ENCODE measurements around the gene RAB7A. TPM values are rescaled to one million over a fixed set of nuclear protein-coding genes. Genes with fewer than 3 reads are reported as not detected.

The RAB7A gene
- total and polyA plus RNA-seq, 2 experiments from 2014 or later, result 71.3 to 255 TPM

GRCh38 chr3:128702391-128702790, 23.6 kb upstream of the RAB7A start:
- Histone ChIP-seq H2AFZ (no peak overlapping the region), H3K9ac (no peak overlapping the region), H3K9me3 (ENCODE audit: low read depth) (no peaks in the 10 kb centered on the region), H3K27me3 (replicated peaks; ENCODE audit: insufficient read depth) (no peaks in the 10 kb centered on the region; the same call in 1 of the 2 replicates), H3F3A (ENCODE audit: insufficient read depth) (no peaks in the 10 kb centered on the region), H3K9me2 (ENCODE audit: insufficient read depth) (no peaks in the 10 kb centered on the region), H3K4me2 (ENCODE audit: unreplicated experiment) (no peak overlapping the region), H3K27ac (no peak overlapping the region), H3K4me3 (no peak overlapping the region), H3K79me2 (ENCODE audit: insufficient read depth) (no peaks in the 10 kb centered on the region), H3K4me1 (ENCODE audit: insufficient read depth) (no peaks in the 10 kb centered on the region), H3K36me3 (ENCODE audit: low read depth) (no peaks in the 10 kb centered on the region), H4K20me1 (ENCODE audit: insufficient read depth) (no peaks in the 10 kb centered on the region)
- in situ Hi-C loops (cut with MboI), result no loop called here
- WGBS, 2 experiments (ENCODE audit: low coverage in 1 of 2, low lambda C conversion rate in 2 of 2, missing lambda C conversion rate in 2 of 2), result 48 to 60% methylated on average over 3 of the region's 3 CpGs
- DNase-seq, result peak; percentile 26
- TF ChIP-seq EZH2phosphoT487 (IDR thresholded peaks at IDR 0.05; ENCODE audit: insufficient read depth, low read depth) (no peak), EZH2 (IDR thresholded peaks at IDR 0.05; ENCODE audit: insufficient read depth, poor library complexity, severe bottlenecking) (no peak)

DNA sequence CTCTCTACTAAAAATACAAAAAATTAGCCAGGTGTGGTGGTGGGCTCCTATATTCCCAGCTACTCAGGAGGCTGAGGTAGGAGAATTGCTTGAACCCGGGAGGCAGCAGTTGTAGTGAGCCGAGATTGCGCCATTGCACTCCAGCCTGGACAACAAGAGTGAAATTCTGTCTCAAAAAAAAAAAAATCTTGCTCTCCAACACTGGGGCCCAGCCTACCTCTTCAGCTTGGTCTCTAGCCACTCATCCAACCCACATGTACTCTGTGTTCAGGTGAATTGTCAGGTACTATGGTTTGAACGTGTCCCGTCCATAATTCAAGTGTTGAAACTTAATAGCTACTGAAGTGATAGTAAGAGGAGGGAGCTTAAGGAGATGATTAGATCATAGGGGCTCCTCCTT, 22.4 kb upstream of the RAB7A start:
- no peaks in the 10 kb centered on the region for H4K20me1 ChIP-seq (ENCODE audit: insufficient read depth)
- H3K9me3 ChIP-seq (ENCODE audit: low read depth), result no peaks in the 10 kb centered on the region
- no peak overlapping the region for H3K9ac ChIP-seq
- no peaks in the 10 kb centered on the region for H3F3A ChIP-seq (ENCODE audit: insufficient read depth)
- no peaks in the 10 kb centered on the region for H3K79me2 ChIP-seq (ENCODE audit: insufficient read depth)
- no peaks in the 10 kb centered on the region; the same call in 1 of the 2 replicates for H3K27me3 ChIP-seq (replicated peaks; ENCODE audit: insufficient read depth)
- H3K9me2 ChIP-seq (ENCODE audit: insufficient read depth), result no peaks in the 10 kb centered on the region
- no peak for TF ChIP-seq EZH2 (IDR thresholded peaks at IDR 0.05; ENCODE audit: insufficient read depth, poor library complexity, severe bottlenecking)
- TF ChIP-seq EZH2phosphoT487 (IDR thresholded peaks at IDR 0.05; ENCODE audit: insufficient read depth, low read depth), result no peak
- H3K4me1 ChIP-seq (ENCODE audit: insufficient read depth), result no peaks in the 10 kb centered on the region
- H2AFZ ChIP-seq, result no peak overlapping the region
- in situ Hi-C loops (cut with MboI), result no loop called here
- H3K4me3 ChIP-seq, result no peak overlapping the region
- no peak overlapping the region for H3K4me2 ChIP-seq (ENCODE audit: unreplicated experiment)
- DNase-seq, result no peak
- 96 to 97% methylated on average over 5 of the region's 5 CpGs for WGBS, 2 experiments (ENCODE audit: low coverage in 1 of 2, low lambda C conversion rate in 2 of 2, missing lambda C conversion rate in 2 of 2)
- H3K36me3 ChIP-seq (ENCODE audit: low read depth), result no peaks in the 10 kb centered on the region
- H3K27ac ChIP-seq, result no peak overlapping the region

GRCh38 chr3:128706086-128706615, 19.8 kb upstream of the RAB7A start:
- no peak overlapping the region for H3K4me2 ChIP-seq (ENCODE audit: unreplicated experiment)
- H3K79me2 ChIP-seq (ENCODE audit: insufficient read depth), result no peaks in the 10 kb centered on the region
- no peaks in the 10 kb centered on the region for H3K9me2 ChIP-seq (ENCODE audit: insufficient read depth)
- no peak for DNase-seq
- H3K4me1 ChIP-seq (ENCODE audit: insufficient read depth), result no peaks in the 10 kb centered on the region
- no peaks in the 10 kb centered on the region for H4K20me1 ChIP-seq (ENCODE audit: insufficient read depth)
- no peak overlapping the region for H3K4me3 ChIP-seq
- in situ Hi-C loops (cut with MboI), result no loop called here
- TF ChIP-seq EZH2phosphoT487 (IDR thresholded peaks at IDR 0.05; ENCODE audit: insufficient read depth, low read depth) (no peak), EZH2 (IDR thresholded peaks at IDR 0.05; ENCODE audit: insufficient read depth, poor library complexity, severe bottlenecking) (no peak)
- no peak overlapping the region for H2AFZ ChIP-seq
- no peak overlapping the region for H3K9ac ChIP-seq
- no peaks in the 10 kb centered on the region for H3F3A ChIP-seq (ENCODE audit: insufficient read depth)
- no peak overlapping the region for H3K27ac ChIP-seq
- H3K36me3 ChIP-seq (ENCODE audit: low read depth), result no peaks in the 10 kb centered on the region
- no peaks in the 10 kb centered on the region for H3K9me3 ChIP-seq (ENCODE audit: low read depth)
- 53 to 56% methylated on average over 7 of the region's 7 CpGs for WGBS, 2 experiments (ENCODE audit: low coverage in 1 of 2, low lambda C conversion rate in 2 of 2, missing lambda C conversion rate in 2 of 2)
- H3K27me3 ChIP-seq (replicated peaks; ENCODE audit: insufficient read depth), result no peaks in the 10 kb centered on the region; the same call in 1 of the 2 replicates

DNA sequence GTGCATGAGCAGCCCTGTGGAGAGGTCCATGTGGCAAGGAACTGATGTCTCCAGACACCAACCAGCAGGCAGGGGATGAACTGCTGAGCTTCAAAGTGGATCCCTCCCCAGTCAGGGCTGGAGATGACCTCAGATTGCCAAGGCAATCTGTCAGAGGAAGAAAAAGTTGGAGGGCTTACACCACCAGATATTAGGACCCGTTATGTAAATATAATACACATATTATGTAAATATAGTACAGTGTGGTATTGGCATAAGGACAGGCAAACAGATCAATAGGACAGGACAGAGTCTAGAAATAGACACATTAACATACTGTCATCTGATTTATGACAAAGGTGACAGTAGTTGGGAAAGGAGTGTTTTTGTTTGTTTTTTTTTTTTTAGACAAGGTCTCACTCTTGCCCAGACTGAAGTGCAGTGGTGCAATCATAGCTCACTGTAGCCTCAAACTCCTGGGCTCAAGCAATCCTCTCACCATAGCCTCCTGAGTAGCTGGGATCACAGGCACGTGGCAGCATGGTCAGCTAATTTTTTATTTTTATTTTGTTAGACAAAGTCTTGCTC, 18.0 kb upstream of the RAB7A start:
- Histone ChIP-seq H3K4me2 (ENCODE audit: unreplicated experiment) (no peak overlapping the region), H3F3A (ENCODE audit: insufficient read depth) (no peaks in the 10 kb centered on the region), H3K9me3 (ENCODE audit: low read depth) (no peaks in the 10 kb centered on the region), H3K79me2 (ENCODE audit: insufficient read depth) (no peaks in the 10 kb centered on the region), H3K4me1 (ENCODE audit: insufficient read depth) (no peaks in the 10 kb centered on the region), H3K36me3 (ENCODE audit: low read depth) (no peaks in the 10 kb centered on the region), H3K27ac (no peak overlapping the region), H4K20me1 (ENCODE audit: insufficient read depth) (no peaks in the 10 kb centered on the region), H2AFZ (no peak overlapping the region), H3K27me3 (replicated peaks; ENCODE audit: insufficient read depth) (no peaks in the 10 kb centered on the region; the same call in 1 of the 2 replicates), H3K4me3 (no peak overlapping the region), H3K9ac (no peak overlapping the region), H3K9me2 (ENCODE audit: insufficient read depth) (no peaks in the 10 kb centered on the region)
- in situ Hi-C loops (cut with MboI), result no loop called here
- no peak for DNase-seq
- TF ChIP-seq EZH2 (IDR thresholded peaks at IDR 0.05; ENCODE audit: insufficient read depth, poor library complexity, severe bottlenecking) (no peak), EZH2phosphoT487 (IDR thresholded peaks at IDR 0.05; ENCODE audit: insufficient read depth, low read depth) (no peak)
- WGBS, 2 experiments (ENCODE audit: low coverage in 1 of 2, low lambda C conversion rate in 2 of 2, missing lambda C conversion rate in 2 of 2), result 46 to 56% methylated on average over 2 of the region's 2 CpGs
